Keratinocyte (primary cell): ENCODE data around the gene ZBTB2. TPM values are rescaled to one million over a fixed set of nuclear protein-coding genes. Genes with fewer than 3 reads are reported as not detected.

ENCODE experiments used
- DNase-seq: peaks from one replicate; pipeline ENCODE4 v3.0.0-alpha.2; 2011; ENCODE audit warnings: low read depth, missing footprints, low spot score
- FAIRE-seq: peaks from 2 replicates; lab custom pipeline; 2011; peaks lifted over from hg19 to GRCh38; lab: Jason Lieb, UNC
- H2AFZ ChIP-seq: 2 replicates; pipeline ENCODE4 v1.6.0; 2012; ENCODE audit warnings: low read length, control low read depth, inconsistent platforms; ENCODE audit not compliant: control insufficient read depth
- H3K27ac ChIP-seq: 2 replicates; pipeline ENCODE4 v1.5.1; 2011; ENCODE audit warnings: low read length; ENCODE audit not compliant: control insufficient read depth, insufficient read depth
- H3K27me3 ChIP-seq: 3 replicates; pipeline ENCODE4 v1.6.0; 2011; ENCODE audit warnings: low read length; ENCODE audit not compliant: control insufficient read depth, insufficient read depth; ENCODE audit errors: extremely low read depth
- H3K36me3 ChIP-seq, 2 experiments: 2 replicates in 1 of 2; 3 replicates in 1 of 2; pipeline ENCODE4 v1.5.1; 2011; ENCODE audit warnings: low read length in 2 of 2, mild to moderate bottlenecking in 1 of 2; ENCODE audit not compliant: control insufficient read depth in 2 of 2, insufficient read depth in 2 of 2; ENCODE audit errors: extremely low read depth in 1 of 2
- H3K4me1 ChIP-seq: 3 replicates; pipeline ENCODE4 v1.5.1; 2011; ENCODE audit warnings: low read length; ENCODE audit not compliant: control insufficient read depth, insufficient read depth; ENCODE audit errors: extremely low read depth
- H3K4me2 ChIP-seq: 3 replicates; pipeline ENCODE4 v1.6.0; 2011; ENCODE audit warnings: low read depth, low read length; ENCODE audit not compliant: control insufficient read depth, insufficient read depth; ENCODE audit errors: extremely low read depth
- H3K4me3 ChIP-seq, 3 experiments: fragments of 200-600 bp in 1 of 3; sonication (generic) in 1 of 3; 2 replicates in 2 of 3; 3 replicates in 1 of 3; pipeline ENCODE4 v1.5.1; 2011 to 2016; ENCODE audit warnings: low read length in 3 of 3, mild to moderate bottlenecking in 3 of 3, control low read depth in 2 of 3, inconsistent platforms in 1 of 3, low read depth in 1 of 3, mixed read lengths in 1 of 3, mixed run types in 1 of 3, moderate library complexity in 1 of 3; ENCODE audit not compliant: control insufficient read depth in 2 of 3, insufficient read depth in 2 of 3; ENCODE audit errors: extremely low read depth in 1 of 3
- H3K79me2 ChIP-seq: 2 replicates; pipeline ENCODE4 v1.6.0; 2012; ENCODE audit warnings: low read length; ENCODE audit not compliant: control insufficient read depth, insufficient read depth
- H3K9ac ChIP-seq: 3 replicates; pipeline ENCODE4 v1.6.0; 2011; ENCODE audit warnings: low read length; ENCODE audit not compliant: control insufficient read depth, insufficient read depth; ENCODE audit errors: extremely low read depth
- H3K9me1 ChIP-seq: 3 replicates; pipeline ENCODE4 v1.6.0; 2011; ENCODE audit warnings: low read length; ENCODE audit not compliant: control insufficient read depth, insufficient read depth; ENCODE audit errors: extremely low read depth
- H3K9me3 ChIP-seq: 2 replicates; pipeline ENCODE4 v1.5.1; 2012; ENCODE audit warnings: low read depth, low read length; ENCODE audit not compliant: control insufficient read depth
- H4K20me1 ChIP-seq: 3 replicates; pipeline ENCODE4 v1.6.0; 2011; ENCODE audit warnings: low read length; ENCODE audit not compliant: control insufficient read depth, insufficient read depth; ENCODE audit errors: extremely low read depth
- CTCF ChIP-seq, 3 experiments: IDR thresholded peaks in 1 of 3; conservative IDR thresholded peaks in 1 of 3; optimal IDR thresholded peaks in 1 of 3; 2 replicates in 2 of 3; 3 replicates in 1 of 3; pipeline versions ENCODE3 to v1.5.1; 2011; ENCODE audit warnings: low read length in 3 of 3, mild to moderate bottlenecking in 3 of 3, moderate library complexity in 2 of 3, control low read depth in 1 of 3, inconsistent platforms in 1 of 3; ENCODE audit not compliant: insufficient read depth in 2 of 3; ENCODE audit errors: extremely low read depth in 1 of 3
- EZH2 ChIP-seq: IDR thresholded peaks from one replicate; pipeline ENCODE4 v1.6.1; 2012; ENCODE audit warnings: inconsistent platforms, mild to moderate bottlenecking, low read length, moderate library complexity
- dilution Hi-C: fragments of 300-500 bp; cut with MboI; formaldehyde crosslinking; loops from one replicate; pipeline ENCODE4 v1.7.0; 2020; ENCODE audit warnings: low sequenced_read_pairs; ENCODE audit not compliant: extremely low pct_ligation_motif_present
- polyA plus RNA-seq, 5 experiments: library from polyadenylated mRNA; depleted of rRNA in 3 of 5; stranded (reverse) in 3 of 5; stranded (forward) in 1 of 5; unstranded in 1 of 5; fragments of >200 nt; gene quantifications; 1 replicate in 1 of 5; 2 replicates in 3 of 5; 3 replicates in 1 of 5; pipeline versions ENCODE4 v1.2.1 to v1.2.3, GENCODE V29; 2011 to 2012; ENCODE audit warnings: missing spikeins in 2 of 5, low read depth in 1 of 5, low replicate concordance in 1 of 5

ZBTB2 gene
- polyA plus RNA-seq, 1 donor (not counting 4 experiments of a cell fraction or from before 2014, with no cell fraction given): 10.9 TPM

GRCh38 chr6:151323791-151324487, 67.4 kb downstream of the ZBTB2 start:
- Histone ChIP-seq H3K9me3 (no peaks in the 10 kb centered on the region), H3K9me1 (no peaks in the 10 kb centered on the region), H3K4me3 (no peak overlapping the region), H3K4me2 (peak overlapping the region; percentile 86), H3K9ac (no peak overlapping the region), H3K4me1 (peaks cover 9% of the 10 kb centered on the region), H3K36me3 (no peaks in the 10 kb centered on the region), H3K27ac (no peak overlapping the region), H2AFZ (peak overlapping the region; percentile 70), H3K27me3 (no peaks in the 10 kb centered on the region), H3K79me2 (no peaks in the 10 kb centered on the region), H4K20me1 (no peaks in the 10 kb centered on the region)
- no peak for TF ChIP-seq EZH2
- peak; percentile 98 to 99 (median 98) for TF ChIP-seq CTCF (optimal IDR thresholded peaks at IDR 0.05 in 1 of 3, IDR thresholded peaks at IDR 0.05 in 1 of 3, conservative IDR thresholded peaks at IDR 0.05 in 1 of 3; ENCODE audit: extremely low read depth in 1 of 3, insufficient read depth in 2 of 3, low read length in 3 of 3)
- DNase-seq (peak; percentile 48), FAIRE-seq (peak; percentile 87)
- dilution Hi-C loops: no loop called here

GRCh38 chr6:151322570-151322969, 68.8 kb downstream of the ZBTB2 start:
- Histone ChIP-seq H3K27ac (no peak overlapping the region), H3K9me1 (no peaks in the 10 kb centered on the region), H3K36me3 (no peaks in the 10 kb centered on the region), H3K27me3 (no peaks in the 10 kb centered on the region), H2AFZ (no peak overlapping the region), H3K9me3 (no peaks in the 10 kb centered on the region), H3K4me2 (no peak overlapping the region), H3K4me1 (peaks cover 9% of the 10 kb centered on the region), H3K79me2 (no peaks in the 10 kb centered on the region), H3K4me3 (no peak overlapping the region), H3K9ac (no peak overlapping the region), H4K20me1 (no peaks in the 10 kb centered on the region)
- dilution Hi-C loops: no loop called here
- FAIRE-seq (no peak), DNase-seq (no peak)
- TF ChIP-seq EZH2 (no peak), CTCF (optimal IDR thresholded peaks at IDR 0.05 in 1 of 3, IDR thresholded peaks at IDR 0.05 in 1 of 3, conservative IDR thresholded peaks at IDR 0.05 in 1 of 3; ENCODE audit: extremely low read depth in 1 of 3, insufficient read depth in 2 of 3, low read length in 3 of 3) (no peak)
